Activated gamma-delta T cell (primary cell): Measurements from ENCODE around the gene DENND2C.
"Not testable (repeated sequence)": the region's sequence is repeated elsewhere in the genome, so short reads cannot be mapped to it uniquely, and the experiment has no call there.

ENCODE experiments used
- DNase-seq: peaks from one replicate; lab custom pipeline; 2025; lab: John Stamatoyannopoulos, UW

DENND2C gene

DNA sequence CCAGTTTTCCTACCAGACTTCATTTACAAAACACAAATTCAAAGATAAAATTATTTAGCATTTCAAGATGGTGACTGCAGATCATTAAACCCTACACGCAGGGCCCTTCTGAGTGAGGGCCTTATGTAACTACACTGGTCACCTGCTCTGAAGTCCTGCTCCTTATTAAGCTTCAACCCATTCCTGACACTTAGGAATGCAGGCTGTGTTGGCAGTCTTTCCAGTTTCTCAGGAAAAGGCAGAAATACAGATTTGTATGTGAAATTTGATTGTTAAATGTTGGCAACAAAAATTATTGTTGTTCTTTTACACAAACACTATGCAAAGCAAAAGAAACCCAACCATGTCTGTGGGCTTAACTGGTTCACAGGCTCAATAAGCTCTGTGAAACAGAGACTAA is 62.6 kb downstream of the DENND2C start:
- DNase-seq, result no peak

DNA sequence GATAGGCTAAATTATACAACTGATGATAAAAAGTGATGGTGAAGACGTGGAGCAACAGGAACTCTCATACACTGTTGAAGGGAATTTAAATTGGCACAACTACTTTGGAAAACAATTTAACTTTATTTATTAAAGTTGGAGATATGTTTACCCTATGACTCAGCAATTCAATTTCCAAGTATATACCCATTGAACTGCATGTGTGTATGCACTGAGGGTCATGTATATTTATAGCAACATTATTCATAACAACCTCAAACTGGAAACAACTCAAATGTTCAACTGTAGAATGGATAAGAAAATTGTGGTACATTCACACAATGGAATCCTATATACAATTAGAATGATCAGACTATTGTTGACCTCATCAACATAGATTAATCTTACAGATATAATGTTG is 71.9 kb downstream of the DENND2C start:
- DNase-seq, result no peak

DNA sequence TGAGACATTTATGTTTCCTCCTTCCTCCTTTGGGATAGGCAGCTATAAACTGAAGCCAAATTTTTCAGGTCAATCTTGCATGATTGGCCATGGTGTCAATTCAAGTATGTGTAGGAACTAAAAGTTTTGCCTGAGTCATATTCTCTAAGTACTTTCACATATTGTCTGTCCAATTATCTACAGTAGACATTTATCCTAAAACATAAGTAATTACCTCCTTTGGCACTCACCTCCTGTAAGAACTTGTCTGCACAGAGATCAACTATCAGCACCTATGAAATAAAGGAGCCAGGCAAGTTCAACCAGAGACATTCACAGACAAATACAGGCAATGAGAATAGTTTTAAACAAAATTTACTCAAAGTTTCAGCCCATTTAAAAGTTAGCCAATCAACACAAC is 74.2 kb downstream of the DENND2C start:
- no peak for DNase-seq

DNA sequence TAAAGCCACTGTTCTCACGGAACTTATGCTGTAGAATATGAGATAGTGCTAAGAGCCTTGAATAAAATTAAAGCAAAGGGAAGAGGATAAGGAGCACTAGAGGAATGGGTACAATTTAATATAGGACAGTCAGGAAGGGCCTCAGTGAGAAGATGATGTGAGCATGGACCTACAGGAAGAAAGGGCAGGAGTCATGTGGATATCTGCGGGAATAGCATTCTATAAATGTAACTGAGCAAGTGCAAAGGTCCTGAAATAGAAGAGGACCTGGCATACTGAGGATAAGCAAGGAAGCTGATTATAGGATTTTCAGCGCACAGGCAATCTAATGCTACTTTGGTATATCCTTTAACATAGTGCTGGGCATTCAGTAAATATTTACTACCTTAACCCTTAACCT is 75.8 kb downstream of the DENND2C start:
- DNase-seq, result no peak

DNA sequence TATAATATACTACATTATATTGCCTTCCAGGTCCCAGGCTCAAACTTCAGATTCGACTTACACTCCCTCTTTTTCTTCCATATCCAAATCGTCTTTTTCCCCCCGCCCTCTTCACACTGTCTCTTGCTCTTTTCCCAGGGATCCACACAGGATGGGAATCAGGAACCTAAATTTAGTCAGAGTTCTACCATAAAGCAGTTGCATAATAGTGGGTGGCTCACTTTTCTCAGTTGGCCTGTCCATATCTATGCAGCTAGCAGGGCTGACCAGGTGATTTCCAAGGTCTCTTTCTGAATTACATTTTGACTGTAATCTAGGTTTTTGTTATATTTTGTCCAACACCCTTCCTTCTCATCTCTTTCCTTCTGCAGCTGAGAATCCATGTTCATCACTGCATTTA is 80.7 kb downstream of the DENND2C start:
- DNase-seq, result no peak

DNA sequence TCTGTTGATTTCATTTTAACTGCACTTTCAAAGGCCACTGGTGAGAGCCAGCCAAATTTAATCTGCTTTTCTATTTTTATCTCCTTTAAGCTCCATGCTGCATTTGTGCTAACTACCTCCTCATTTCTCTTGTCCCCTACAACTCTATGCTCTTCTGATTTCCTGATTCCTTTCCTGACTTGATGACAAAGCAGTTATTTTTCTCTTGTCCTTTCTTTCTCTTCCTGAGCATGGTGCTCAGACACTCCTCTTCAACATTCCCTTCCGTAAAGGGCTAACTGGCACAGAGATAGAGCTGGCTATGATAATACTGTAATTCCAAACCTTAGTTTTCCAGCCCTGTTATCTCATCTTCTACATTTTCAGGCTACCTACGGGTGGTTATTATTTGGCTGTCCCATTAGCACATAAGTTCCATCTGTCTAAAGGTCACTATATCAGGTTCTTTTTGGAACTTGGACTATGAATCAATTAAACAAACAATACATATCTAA is 81.6 kb downstream of the DENND2C start:
- no peak for DNase-seq

DNA sequence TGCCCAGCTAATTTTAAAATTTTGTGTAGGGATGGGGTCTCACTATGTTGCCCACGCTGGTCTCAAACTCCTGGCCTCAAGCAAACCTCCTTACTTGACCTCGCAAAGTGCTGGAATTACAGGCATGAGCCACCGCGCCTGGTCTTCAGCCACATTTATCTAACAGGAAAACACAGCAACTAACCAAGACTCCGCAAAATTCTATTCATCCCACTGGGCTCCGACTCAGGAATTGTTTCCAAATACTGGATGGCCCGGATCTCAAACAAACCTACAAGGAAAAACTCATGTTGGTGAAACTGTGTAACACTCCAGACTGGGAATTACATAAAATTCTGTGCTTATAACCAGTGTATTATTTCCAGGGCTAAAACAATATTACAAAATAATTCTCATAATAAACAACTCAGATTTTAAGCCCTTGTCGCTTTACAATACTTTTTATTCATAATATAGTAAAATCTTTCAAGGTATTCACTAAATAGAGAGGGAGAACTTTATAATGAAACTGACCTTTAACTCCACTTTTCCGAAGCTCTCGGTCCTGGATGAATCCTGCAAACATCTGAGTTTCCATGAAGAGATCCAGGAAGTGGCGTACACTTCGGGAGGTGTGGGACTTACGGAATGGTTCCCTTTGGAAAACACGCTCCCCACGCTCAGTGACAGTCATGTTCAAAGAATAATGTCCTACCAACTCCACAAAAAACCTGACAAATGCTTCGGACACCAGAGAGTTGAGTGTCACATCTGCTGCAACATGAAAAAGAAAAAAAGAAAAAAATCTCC is 82.5 kb downstream of the DENND2C start:
- no peak for DNase-seq

DNA sequence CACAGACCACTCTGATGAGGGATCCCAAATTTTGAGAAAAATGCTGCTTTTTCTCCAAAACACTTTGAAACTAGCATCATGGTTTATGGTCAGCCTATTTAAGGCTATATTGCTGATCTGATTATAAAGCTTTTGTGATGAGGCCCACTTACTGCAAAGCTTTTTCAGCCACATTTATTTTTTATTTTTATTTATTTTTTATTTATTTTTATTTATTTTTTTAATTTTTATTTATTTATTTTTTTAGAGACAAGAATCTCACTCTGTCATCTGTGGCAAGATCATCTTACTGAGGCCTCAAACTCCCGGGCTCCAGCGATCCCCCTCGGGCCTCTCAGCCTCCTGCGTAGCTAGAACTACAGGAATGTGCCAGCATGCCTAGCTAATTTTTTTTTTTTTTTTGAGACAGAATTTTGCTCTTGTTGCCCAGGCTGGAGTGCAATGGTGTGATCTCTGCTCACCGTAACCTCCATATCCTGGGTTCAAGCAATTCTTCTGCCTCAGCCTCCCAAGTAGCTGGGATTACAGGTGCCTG is 83.3 kb downstream of the DENND2C start:
- DNase-seq, result no peak

DNA sequence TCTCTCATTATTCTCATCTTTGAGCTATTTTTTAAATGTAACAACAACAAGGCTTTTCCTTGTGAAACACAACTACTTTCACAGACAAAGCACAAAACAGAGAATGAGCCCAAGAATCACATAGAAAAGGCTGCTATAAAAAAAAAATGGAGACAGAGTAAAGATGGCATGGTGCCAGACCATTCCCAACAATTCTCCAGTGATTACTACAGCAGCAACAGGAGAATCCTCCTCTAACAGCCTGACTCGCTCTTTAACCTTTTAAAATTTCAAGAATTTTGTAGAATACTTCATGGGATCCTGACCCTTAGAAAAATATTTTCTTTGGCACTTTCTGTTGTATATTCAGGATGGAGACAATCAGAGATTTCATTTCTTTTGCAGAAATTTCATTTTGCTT is 84.6 kb downstream of the DENND2C start:
- no peak for DNase-seq

DNA sequence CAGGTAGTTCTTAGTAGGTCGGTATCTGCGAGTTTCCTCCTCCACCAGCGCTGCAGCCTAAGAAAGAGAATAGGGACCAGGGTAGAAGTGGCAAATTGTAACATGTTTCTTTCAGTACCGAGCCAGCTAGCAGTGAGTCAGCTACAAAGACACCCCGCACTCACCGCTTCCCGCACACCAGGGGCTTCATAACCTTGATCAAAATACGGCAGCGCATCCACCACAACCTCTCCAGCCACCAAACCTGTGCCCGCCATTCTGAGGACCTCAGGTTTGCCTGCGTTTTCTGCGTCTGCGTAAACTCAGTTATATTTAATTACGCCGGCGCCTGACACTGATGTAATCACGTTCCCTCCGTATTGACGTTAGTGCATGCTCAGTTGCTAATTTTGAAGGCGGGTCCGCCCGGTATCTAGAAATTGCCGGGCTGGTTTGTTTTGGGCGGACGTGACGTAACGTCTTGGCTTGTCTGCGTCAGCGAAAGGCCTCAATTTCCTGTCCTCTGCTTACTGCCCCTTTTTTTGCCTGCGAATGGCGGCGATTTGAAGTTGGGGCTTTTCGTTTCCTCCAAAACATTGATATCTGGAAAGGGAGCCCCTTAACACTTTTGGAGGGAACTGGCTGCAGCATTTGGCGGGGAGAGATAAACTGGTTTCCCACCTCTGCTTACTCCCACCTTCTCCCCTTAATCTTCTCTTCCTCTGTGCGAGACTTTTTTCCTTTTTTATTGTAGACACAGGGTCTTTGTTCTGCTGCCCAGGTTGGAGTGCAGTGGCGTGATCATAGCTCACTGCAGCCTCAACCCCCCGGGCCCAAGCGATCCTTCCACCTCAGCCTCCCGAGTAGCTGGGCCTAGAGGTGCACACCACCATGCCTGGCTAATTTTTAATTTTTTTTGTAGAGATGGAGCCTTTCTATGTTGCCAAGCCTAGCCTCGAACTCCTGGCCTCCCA is 88.2 kb downstream of the DENND2C start, which contains the start of gene BCAS2:
Gene BCAS2 (minus strand): TSS at position 281 of the 953 bp plus-strand sequence. CDS start 24 bp downstream, at position 257.
- peak; percentile 16 for DNase-seq

DNA sequence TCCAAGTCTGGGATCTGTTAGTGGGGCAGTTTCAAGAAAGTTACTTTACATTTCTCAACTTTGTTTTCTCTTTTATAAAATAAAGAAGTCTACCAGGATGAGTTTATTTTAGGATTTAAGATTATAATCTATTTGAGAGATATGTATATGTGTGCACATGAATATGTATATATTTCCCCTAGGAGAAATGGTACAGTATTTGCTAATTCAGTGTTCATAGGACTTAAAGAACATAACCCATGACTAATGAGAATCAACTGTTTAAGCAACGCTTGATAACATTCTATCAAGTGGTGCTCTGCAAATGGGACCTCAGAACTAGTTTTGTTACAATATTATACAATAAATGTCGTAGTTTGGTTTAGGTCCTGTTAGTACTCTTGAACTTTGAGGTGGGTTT is 95.5 kb downstream of the DENND2C start:
- DNase-seq, result no peak

DNA sequence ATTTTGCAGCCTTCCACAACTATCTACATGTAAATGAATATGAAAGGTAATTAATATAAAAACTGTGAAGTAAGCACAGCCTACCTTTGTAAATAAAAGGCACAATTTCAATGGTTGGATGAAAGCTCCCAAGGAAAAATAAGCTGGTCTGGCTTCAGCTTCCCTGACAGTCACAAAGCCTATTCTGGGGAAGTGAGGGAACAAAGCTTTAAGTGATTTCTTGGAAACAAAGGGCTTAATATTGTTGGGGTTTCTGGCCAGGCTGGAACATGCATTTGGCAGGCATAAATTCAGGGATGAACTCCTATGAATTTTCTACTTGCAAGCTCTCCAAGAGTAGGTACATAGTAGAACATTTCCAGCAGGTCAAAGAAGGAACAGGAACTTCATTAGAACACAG is 105.7 kb downstream of the DENND2C start:
- no peak for DNase-seq

DNA sequence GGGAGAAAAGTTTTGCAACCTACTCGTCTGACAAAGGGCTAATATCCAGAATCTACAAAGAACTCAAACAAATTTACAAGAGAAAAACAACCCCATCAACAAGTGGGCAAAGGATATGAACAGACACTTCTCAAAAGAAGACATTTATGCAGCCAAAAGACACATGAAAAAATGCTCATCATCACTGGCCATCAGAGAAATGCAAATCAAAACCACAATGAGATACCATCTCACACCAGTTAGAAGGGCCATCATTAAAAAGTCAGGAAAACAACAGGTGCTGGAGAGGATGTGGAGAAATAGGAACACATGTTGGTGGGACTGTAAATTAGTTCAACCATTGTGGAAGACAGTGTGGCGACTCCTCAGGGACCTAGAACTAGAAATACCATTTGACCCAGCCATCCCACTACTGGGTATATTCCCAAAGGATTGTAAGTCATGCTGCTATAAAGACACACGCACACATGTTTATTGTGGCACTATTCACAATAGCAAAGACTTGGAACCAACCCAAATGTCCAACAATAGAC is 106.8 kb downstream of the DENND2C start:
- not testable (repeated sequence) for DNase-seq

DNA sequence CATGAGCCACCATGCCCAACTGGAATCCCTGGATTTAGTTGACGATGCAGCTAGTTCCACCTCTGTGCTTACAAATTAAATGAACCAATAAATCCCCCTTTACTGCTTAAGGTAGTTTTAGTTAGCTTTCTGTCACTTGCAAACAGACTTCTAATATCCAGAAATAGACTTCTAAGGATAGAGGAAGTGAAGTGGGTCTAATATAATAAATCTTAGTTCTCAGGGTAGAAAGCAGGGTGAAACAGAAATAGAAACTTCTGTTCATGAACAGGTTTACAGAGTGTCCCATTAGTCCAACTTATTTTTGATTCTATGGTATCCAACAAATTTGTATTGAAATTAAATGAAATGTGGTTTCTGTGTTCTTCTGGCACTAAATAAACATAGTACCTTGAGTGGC is 108.5 kb downstream of the DENND2C start:
- no peak for DNase-seq

DNA sequence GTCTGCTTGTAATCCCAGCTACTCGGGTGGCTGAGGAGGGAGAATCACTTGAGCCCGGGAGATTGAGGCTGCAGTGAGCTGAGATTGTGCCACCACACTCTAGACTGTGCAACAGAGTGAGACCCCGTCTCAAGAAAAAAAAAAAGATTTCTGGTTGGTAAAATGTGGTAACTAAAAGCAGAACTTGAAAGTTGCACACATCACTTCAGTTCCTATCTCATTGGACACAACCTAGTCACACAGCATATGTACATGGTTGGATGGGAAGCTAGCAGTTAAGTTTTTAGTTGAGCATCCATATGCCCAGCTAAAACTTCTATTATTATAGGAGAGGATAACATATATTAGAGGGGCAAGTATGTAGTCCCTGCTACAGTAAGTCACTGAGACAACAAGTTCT is 110.5 kb downstream of the DENND2C start:
- no peak for DNase-seq

DNA sequence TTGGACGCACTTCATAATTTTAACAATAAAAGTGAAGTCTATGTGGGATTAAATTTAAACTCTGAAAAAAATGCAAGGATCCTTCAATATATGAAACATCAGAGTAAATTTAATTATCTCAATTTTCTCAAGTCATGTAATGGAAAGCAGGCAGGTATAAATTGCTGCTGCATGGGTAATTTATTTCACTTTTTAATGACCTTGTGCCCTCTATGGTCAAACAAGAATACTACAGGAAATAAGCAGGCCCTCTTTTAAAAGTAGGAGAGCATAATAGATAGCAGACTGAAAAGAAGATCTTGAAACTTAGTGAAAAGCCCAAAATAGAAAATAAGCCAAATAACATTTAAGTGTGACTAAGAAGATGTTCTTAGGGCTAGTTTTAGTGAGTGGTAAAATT is 111.3 kb downstream of the DENND2C start:
- no peak for DNase-seq

DNA sequence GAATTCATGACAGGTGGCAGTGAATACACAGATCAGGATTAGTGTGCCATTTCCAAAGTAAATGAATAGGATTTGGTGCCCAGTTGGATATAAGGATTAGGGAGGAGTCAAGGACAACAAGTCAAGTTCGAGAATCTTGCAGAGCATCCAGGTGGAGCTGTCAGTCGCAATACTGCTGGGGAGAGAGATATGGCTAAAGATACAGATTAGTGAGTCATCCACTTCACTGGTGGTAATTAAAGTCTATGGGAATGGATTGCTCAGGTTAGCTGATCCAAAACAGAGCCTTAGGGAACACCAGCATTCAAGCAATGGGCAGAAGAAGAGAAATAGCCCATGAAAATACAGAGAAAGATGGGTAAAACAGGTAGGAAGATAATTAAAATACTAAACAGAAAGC is 115.3 kb downstream of the DENND2C start:
- DNase-seq, result no peak

DNA sequence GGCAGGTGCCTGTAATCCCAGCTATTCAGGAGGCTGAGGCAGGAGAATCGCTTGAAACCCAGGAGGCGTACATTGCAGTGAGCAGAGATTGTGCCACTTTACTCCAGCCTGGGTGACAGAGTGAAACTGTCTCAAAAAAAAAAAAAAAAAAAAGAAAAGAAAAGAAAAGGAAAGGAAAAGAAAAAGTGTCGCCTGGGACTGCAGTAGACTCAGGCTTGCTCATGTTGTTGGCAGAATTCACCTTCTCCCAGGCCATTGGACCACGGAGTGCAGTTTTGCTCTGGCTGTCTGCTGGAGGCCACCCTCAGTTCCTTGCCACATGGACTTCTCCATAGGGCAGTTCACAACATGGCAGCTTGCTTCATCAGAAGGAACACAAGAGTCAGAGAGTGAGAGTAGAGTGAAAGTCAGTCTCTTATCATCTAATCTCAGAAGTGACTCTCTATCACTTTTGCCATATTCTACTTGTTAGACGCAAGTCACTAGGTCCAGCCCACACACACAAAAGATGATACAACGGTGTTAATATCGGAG is 117.7 kb downstream of the DENND2C start:
- DNase-seq, result no peak

DNA sequence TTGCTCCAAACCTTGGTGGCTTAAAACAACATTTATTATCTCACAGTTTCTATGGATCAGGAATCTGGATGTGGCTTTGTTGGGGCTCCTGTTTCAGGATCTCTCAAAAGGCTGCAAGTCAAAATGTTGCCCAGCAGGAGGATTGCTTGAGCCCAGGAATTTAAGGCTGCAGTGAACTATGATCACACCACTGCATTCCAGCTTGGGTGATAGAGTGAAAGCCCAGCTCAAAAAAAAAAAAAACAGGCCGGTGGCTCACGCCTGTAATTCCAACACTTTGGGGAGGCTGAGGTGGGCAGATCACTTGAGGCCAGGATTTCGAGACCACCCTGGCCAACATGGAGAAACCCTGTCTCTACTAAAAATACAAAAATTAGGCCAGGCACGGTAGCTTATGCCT is 118.4 kb downstream of the DENND2C start:
- DNase-seq, result no peak

DNA sequence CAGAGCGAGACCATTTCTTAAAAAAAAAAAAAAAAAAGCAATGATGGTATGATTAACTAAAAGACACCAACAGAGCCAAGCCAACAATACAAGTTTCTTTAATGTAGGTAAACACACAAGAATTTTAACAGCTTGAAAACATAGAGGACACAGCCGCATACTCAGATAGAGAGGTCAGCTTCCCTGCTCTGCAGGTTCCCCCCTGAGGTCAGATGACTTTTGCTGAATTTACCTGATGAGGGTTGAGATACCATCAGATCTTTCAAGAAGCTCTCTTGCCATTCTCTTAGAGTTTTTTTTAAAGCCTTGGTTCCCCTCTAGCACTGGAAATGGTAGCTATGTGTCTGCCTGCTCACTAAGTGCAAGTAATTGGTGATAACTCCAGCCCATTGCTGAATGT is 119.5 kb downstream of the DENND2C start:
- no peak for DNase-seq

DNA sequence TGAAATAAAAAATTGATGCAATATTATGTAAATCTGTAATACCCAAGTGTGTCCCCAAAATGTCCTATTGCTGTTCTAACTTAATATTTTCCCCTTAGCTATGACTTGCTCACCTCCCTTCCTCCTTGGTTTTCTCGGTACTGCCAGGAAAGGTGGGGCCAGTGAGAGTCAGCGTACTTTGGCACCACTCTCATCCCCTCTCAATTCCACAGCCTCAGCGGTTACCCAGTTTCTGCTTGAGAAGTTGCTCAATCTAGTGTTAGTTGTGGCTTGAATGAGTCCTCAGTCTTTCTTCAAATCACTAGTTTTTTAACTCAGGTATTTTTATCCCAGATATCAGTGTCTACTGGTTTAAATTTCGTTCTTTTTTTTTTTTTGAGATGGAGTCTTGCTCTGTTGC is 120.7 kb downstream of the DENND2C start:
- no peak for DNase-seq

DNA sequence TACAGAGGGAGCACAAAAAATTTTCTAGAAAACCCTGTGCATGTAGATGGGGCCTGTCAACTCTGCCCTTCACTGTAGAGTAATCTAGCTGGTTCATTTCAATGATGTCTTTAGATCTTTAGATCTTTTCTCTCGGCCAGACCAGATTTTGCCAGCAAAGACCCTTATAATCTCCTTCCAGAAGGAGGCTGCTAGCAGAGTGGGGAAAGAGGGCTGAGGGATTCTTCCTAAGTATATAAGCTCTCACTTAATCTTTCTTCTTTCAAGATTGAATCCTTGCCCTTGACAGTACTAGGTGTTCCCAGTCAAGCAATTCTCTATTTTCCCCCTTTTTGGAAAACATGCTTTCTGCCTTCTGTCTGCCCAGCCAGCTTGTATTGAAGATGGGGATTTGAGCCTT is 122.8 kb downstream of the DENND2C start:
- DNase-seq, result no peak
